CD4-positive, alpha-beta T cell treated with Interleukin-2 at 100 ng/mL for 4 hours (primary cell): ENCODE measurements around the gene DENND1C.
"Not testable (repeated sequence)": the region's sequence is repeated elsewhere in the genome, so short reads cannot be mapped to it uniquely, and the experiment has no call there.

ENCODE experiments used
- DNase-seq: peaks from one replicate; pipeline ENCODE4 v3.0.0-alpha.2; 2020; ENCODE audit warnings: low spot score

DENND1C gene

GRCh38 chr19:6509118-6509971, 27.8 kb upstream of the DENND1C start:
- DNase-seq = no peak

GRCh38 chr19:6508028-6508771, 26.6 kb upstream of the DENND1C start:
- not testable (repeated sequence) for DNase-seq

GRCh38 chr19:6503407-6504201, 22.0 kb upstream of the DENND1C start:
- no peak for DNase-seq

GRCh38 chr19:6501740-6502648, 20.4 kb upstream of the DENND1C start, which contains the start of gene TUBB4A:
TSS of gene TUBB4A (minus strand) at chr19:6502309. CDS start at chr19:6502212, 97 bp downstream.
- no peak for DNase-seq

GRCh38 chr19:6500837-6501739, 19.5 kb upstream of the DENND1C start:
- DNase-seq = no peak

- DNase-seq = no peak
Measured at GRCh38 chr19:6499052-6499790, 17.6 kb upstream of the DENND1C start.

- DNase-seq = no peak
Measured at GRCh38 chr19:6498294-6499036, 16.9 kb upstream of the DENND1C start.

GRCh38 chr19:6495947-6496346, 14.4 kb upstream of the DENND1C start:
- DNase-seq = no peak

- DNase-seq = no peak
Measured at GRCh38 chr19:6494438-6495036, 12.9 kb upstream of the DENND1C start.

- DNase-seq = no peak
Measured at GRCh38 chr19:6491802-6492592, 10.4 kb upstream of the DENND1C start.

- DNase-seq = no peak
Measured at GRCh38 chr19:6490134-6490533, 8.5 kb upstream of the DENND1C start.

GRCh38 chr19:6489278-6490061, 7.9 kb upstream of the DENND1C start:
- peak; percentile 34 for DNase-seq

- DNase-seq = no peak
Measured at GRCh38 chr19:6484831-6485230, 3.2 kb upstream of the DENND1C start.

GRCh38 chr19:6484230-6484629, 2.6 kb upstream of the DENND1C start:
- no peak for DNase-seq

- DNase-seq = no peak
Measured at GRCh38 chr19:6483235-6483634, 1.6 kb upstream of the DENND1C start.

GRCh38 chr19:6482343-6482686, 728 bp upstream of the DENND1C start:
- no peak for DNase-seq
